ENCODE results near the gene RAB1B. TPM values are rescaled to one million over a fixed set of nuclear protein-coding genes. Genes with fewer than 3 reads are reported as not detected.

The RAB1B gene
- total and polyA plus RNA-seq, 10 of the 15 experiments (the other 5 are each of a cell fraction or from before 2014, with no cell fraction given) = 10.4 to 193 (median 96.9) TPM

- TF ChIP-seq STAT1 (conservative IDR thresholded peaks at IDR 0.05) = no peak
- no peak for TF ChIP-seq KLF5 (IDR thresholded peaks at IDR 0.05; ENCODE audit: partially characterized antibody)
- no peak for TF ChIP-seq ZBTB33 (IDR thresholded peaks at IDR 0.05)
- no peak for TF ChIP-seq NRF1 (conservative IDR thresholded peaks at IDR 0.05; ENCODE audit: low read depth, low read length)
- no peak for TF ChIP-seq NR2F1 (conservative IDR thresholded peaks at IDR 0.05)
- no peak for TF ChIP-seq SREBF2 (IDR thresholded peaks at IDR 0.05; ENCODE audit: low read length)
- TF ChIP-seq PAX8 (IDR thresholded peaks at IDR 0.05) = no peak
These were observed 29.2 kb downstream of the RAB1B start (continued) for GRCh38 chr11:66297610-66298009.

- DNase-seq (ENCODE audit: low read depth, low spot score) = no peak
- no peak for ATAC-seq
- no peak overlapping the region for H3K27ac ChIP-seq (ENCODE audit: control insufficient read depth, insufficient read depth)
- ChIA-PET POLR2A (no interaction called here), RAD21 (ENCODE audit: unreplicated experiment) (no interaction called here), CTCF (interaction anchor here (1.4 to 4.2 kb wide), 3 partner anchors 13 to 90 kb away, joined by 4 to 25 read pairs (median 7); no protein-coding TSS in a partner anchor), SMC1A (ENCODE audit: uncharacterized antibody, unreplicated experiment) (interaction anchor here (0.6 kb wide), 1 partner anchor 415 kb away, joined by 3 read pairs; no protein-coding TSS in a partner anchor)
- H2AFZ ChIP-seq (ENCODE audit: control insufficient read depth, low read depth, low read length) = no peak overlapping the region
- no peak for FAIRE-seq
- H3K9me3 ChIP-seq (replicated peaks; ENCODE audit: control insufficient read depth, insufficient read depth, low read length) = no peaks in the 10 kb centered on the region
- no peak overlapping the region for H3K4me3 ChIP-seq
- no peak overlapping the region for H3K4me2 ChIP-seq (ENCODE audit: control insufficient read depth, insufficient read depth)
- TF ChIP-seq ZNF384 (IDR thresholded peaks at IDR 0.05; ENCODE audit: borderline replicate concordance, low read depth, low read length) (no peak), SRF (IDR thresholded peaks at IDR 0.05; ENCODE audit: low read depth in 2 of 2, low read length in 2 of 2) (no peak), NRF1 (conservative IDR thresholded peaks at IDR 0.05; ENCODE audit: low read depth, low read length) (no peak), HSF1 (IDR thresholded peaks at IDR 0.05; ENCODE audit: low read depth, low read length) (no peak), TARDBP (IDR thresholded peaks at IDR 0.05; ENCODE audit: borderline replicate concordance) (no peak), MYB (IDR thresholded peaks at IDR 0.05; ENCODE audit: borderline replicate concordance, low read depth, low read length) (no peak), NKRF (conservative IDR thresholded peaks at IDR 0.05) (no peak), FOXK2 (IDR thresholded peaks at IDR 0.05) (no peak), RFX5 (IDR thresholded peaks at IDR 0.05; ENCODE audit: low read depth, low read length) (no peak)
- no peaks in the 10 kb centered on the region for H3K36me3 ChIP-seq (ENCODE audit: control insufficient read depth in 2 of 2, insufficient read depth in 2 of 2, low read length in 1 of 2)
- H3K4me1 ChIP-seq (ENCODE audit: control insufficient read depth, insufficient read depth, low read length) = no peaks in the 10 kb centered on the region
- intact Hi-C loops (cut with micrococcal nuclease; ENCODE audit: unreplicated experiment) (no loop called here), in situ Hi-C loops (cut with MboI) (no loop called here)
- H3K79me2 ChIP-seq (ENCODE audit: control insufficient read depth, insufficient read depth, low read length) = no peaks in the 10 kb centered on the region
- 38% methylated on average over 3 of the region's 3 CpGs for WGBS (ENCODE audit: insufficient coverage, insufficient replicate concordance, low lambda C conversion rate, missing lambda C conversion rate)
- H3K9ac ChIP-seq (ENCODE audit: control insufficient read depth, insufficient read depth, low read length) = no peak overlapping the region
- BruUV-seq (replicated peaks) = no TSS peak
- H3K27me3 ChIP-seq (replicated peaks in 1 of 2; ENCODE audit: control insufficient read depth in 2 of 2, insufficient read depth in 2 of 2, low read length in 1 of 2) = peaks cover 0 to 2% of the 10 kb centered on the region in 2 experiments; a peak in 1 of 4 replicates
- no peaks in the 10 kb centered on the region for H4K20me1 ChIP-seq (ENCODE audit: control insufficient read depth, insufficient read depth)
These were observed 30.7 kb downstream of the RAB1B start for GRCh38 chr11:66299186-66299585.
